ENCODE results near the gene CBX4. TPM values are rescaled to one million over a fixed set of nuclear protein-coding genes. Genes with fewer than 3 reads are reported as not detected.

Gene CBX4
- total and polyA plus RNA-seq, 2 of the 4 experiments (the other 2 are of a cell fraction), result 3.2 to 9.4 TPM

DNA sequence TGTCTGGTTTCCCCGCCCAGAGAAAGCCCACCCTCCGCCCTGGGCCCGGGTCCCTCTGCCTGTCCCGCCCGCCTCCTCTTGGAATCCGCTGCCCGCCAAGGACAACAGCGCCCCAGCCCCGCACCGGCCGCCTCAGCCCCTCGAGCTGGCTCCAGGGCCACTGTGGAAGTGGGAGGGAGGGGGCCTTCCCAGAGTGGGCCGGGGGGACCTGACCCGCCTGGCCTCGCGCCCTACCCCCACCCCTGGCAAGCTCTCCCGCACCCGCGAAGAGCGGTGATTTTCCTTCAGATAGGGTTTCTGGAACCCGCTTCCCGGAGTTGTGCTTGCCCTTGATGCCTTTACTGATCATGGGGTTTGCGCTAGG, 40.1 kb downstream of the CBX4 start:
- Histone ChIP-seq H3K18ac (ENCODE audit: low read depth, low read length) (no peak overlapping the region), H2AFZ (replicated peaks; ENCODE audit: low read length, poor library complexity) (no peak overlapping the region), H2BK15ac (ENCODE audit: low read depth, low read length) (no peak overlapping the region), H3K4me1 (ENCODE audit: control insufficient read depth, insufficient read depth, low read length) (peaks cover 14% of the 10 kb centered on the region), H2BK120ac (ENCODE audit: low read depth, low read length) (no peak overlapping the region), H3K4me2 (ENCODE audit: low read depth, low read length) (no peak overlapping the region), H3K23ac (ENCODE audit: low read depth, low read length) (peak overlapping the region; percentile 50; the same call in 1 of the 2 replicates), H3K56ac (ENCODE audit: extremely low read depth, insufficient read depth, low read length) (no peak overlapping the region), H3K27ac (ENCODE audit: insufficient read depth, low read length) (no peak overlapping the region), H4K91ac (ENCODE audit: insufficient read depth, low read depth, low read length) (no peak overlapping the region), H3K14ac (replicated peaks; ENCODE audit: low read depth, low read length) (no peak overlapping the region), H3K9me1 (ENCODE audit: insufficient read depth, low read length) (peaks cover 5% of the 10 kb centered on the region; the same call in 1 of the 2 replicates), H2AK5ac (ENCODE audit: low read depth, low read length) (no peak overlapping the region), H2AK9ac (replicated peaks; ENCODE audit: low read depth, low read length, poor library complexity) (no peak overlapping the region), H4K20me1 (ENCODE audit: insufficient read depth, low read length) (peaks cover 8% of the 10 kb centered on the region; the same call in 1 of the 2 replicates), H4K8ac (ENCODE audit: low read depth in 2 of 2, low read length in 2 of 2) (no peak overlapping the region), H2BK20ac (ENCODE audit: low read depth, low read length) (no peak overlapping the region), H3K27me3 (ENCODE audit: control insufficient read depth, insufficient read depth, low read length) (peaks cover 65% of the 10 kb centered on the region), H3K9me3 (ENCODE audit: control insufficient read depth, insufficient read depth, low read length) (peaks cover 11% of the 10 kb centered on the region; the same call in 1 of the 2 replicates), H4K5ac (ENCODE audit: low read depth, low read length) (no peak overlapping the region), H3K4ac (ENCODE audit: low read depth, low read length) (no peak overlapping the region), H3K36me3 (ENCODE audit: control insufficient read depth, insufficient read depth, low read length) (peaks cover 9% of the 10 kb centered on the region; the same call in 1 of the 2 replicates), H3K9ac (ENCODE audit: low read depth, low read length) (no peak overlapping the region), H3K79me1 (ENCODE audit: low read depth in 1 of 2, low read length in 2 of 2) (peaks cover 8 to 23% of the 10 kb centered on the region in 2 experiments; a peak in 2 of 4 replicates), H2BK5ac (ENCODE audit: low read depth, low read length, poor library complexity, severe bottlenecking) (no peak overlapping the region), H3K4me3 (ENCODE audit: insufficient read depth, low read depth, low read length) (no peak overlapping the region)
- intact Hi-C loops (cut with micrococcal nuclease), result no loop called here
- TF ChIP-seq NFE2L2 (IDR thresholded peaks at IDR 0.05; ENCODE audit: low read depth, low read length) (no peak), CTCF (conservative IDR thresholded peaks at IDR 0.05; ENCODE audit: low read depth, low read length) (no peak), ELK1 (IDR thresholded peaks at IDR 0.05; ENCODE audit: borderline replicate concordance, low read depth, low read length) (no peak)
- BruUV-seq (replicated peaks), result no TSS peak
- ATAC-seq (ENCODE audit: low read depth), result no peak
- dilution Hi-C loops (cut with HindIII; ENCODE audit: low sequenced_read_pairs, unreplicated experiment), result no loop called here
- no CpG with 5 or more reads among the region's 23 CpGs for WGBS, 2 experiments (ENCODE audit: extremely low coverage in 2 of 2, insufficient read length in 1 of 2)
- in situ Hi-C loops (cut with MboI; ENCODE audit: low sequenced_read_pairs), result no loop called here
- ChIA-PET CTCF (interaction anchor here (1.2 kb wide), 1 partner anchor 20 kb away, joined by 3 read pairs; no protein-coding TSS in a partner anchor), POLR2A (ENCODE audit: unreplicated experiment) (interaction anchor here (0.6 kb wide), 1 partner anchor 14 kb away, joined by 3 read pairs; no protein-coding TSS in a partner anchor)
- DNase-seq, result no peak

All from IMR-90 (cell line).